GM10248 (cell line): Measurements from ENCODE around the gene SV2B.

ENCODE experiments used
- CTCF ChIA-PET: fragments of 300-600 bp; sonication (Branson Sonifier 250); formaldehyde crosslinking; extraction: SDS; loops from one replicate; lab custom pipeline; 2021; ENCODE audit warnings: antibody characterized with exemption; lab: Yijun Ruan, JAX
- POLR2A ChIA-PET: fragments of 350-650 bp; sonication (Branson Sonifier 250); formaldehyde crosslinking; extraction: SDS; loops from one replicate; lab custom pipeline; 2020; ENCODE audit warnings: antibody characterized with exemption; lab: Yijun Ruan, JAX
- DNase-seq: peaks from one replicate; pipeline ENCODE4 v3.0.0; 2012; ENCODE audit errors: extremely low spot score
- CTCF ChIP-seq: IDR thresholded peaks from 2 replicates; pipeline ENCODE4 v1.5.1; 2012; ENCODE audit warnings: mild to moderate bottlenecking, low read depth; ENCODE audit errors: extremely low read depth, missing control alignments, control extremely low read depth

The SV2B gene

GRCh38 chr15:91238644-91239425 is 138.8 kb downstream of the SV2B start:
- DNase-seq: no peak
- ChIA-PET POLR2A (no interaction called here), CTCF (interaction anchor here (0.7 to 4.9 kb wide), 4 partner anchors 8 to 63 kb away, joined by 3 to 22 read pairs (median 10); no protein-coding TSS in a partner anchor)
- no peak for TF ChIP-seq CTCF

GRCh38 chr15:91243826-91244225 is 143.8 kb downstream of the SV2B start:
- no peak for DNase-seq
- no peak for TF ChIP-seq CTCF
- POLR2A ChIA-PET: no interaction called here
- CTCF ChIA-PET: no interaction called here

- TF ChIP-seq CTCF: no peak
- CTCF ChIA-PET: interaction anchor here (0.7 to 4.8 kb wide), 6 partner anchors 14 to 310 kb away, joined by 3 to 30 read pairs (median 4); partner anchors contain the start of gene UNC45A
- DNase-seq: no peak
- POLR2A ChIA-PET: no interaction called here
These were observed 144.9 kb downstream of the SV2B start for GRCh38 chr15:91244919-91245318.

- TF ChIP-seq CTCF: no peak
- ChIA-PET CTCF (interaction anchor here (0.6 to 4.8 kb wide), 34 partner anchors 10 to 839 kb away, joined by 3 to 32 read pairs (median 4); partner anchors contain the start of genes SV2B, UNC45A and VPS33B), POLR2A (no interaction called here)
- DNase-seq: no peak
These were observed 146.9 kb downstream of the SV2B start for GRCh38 chr15:91246998-91247397.

- no peak for DNase-seq
- ChIA-PET CTCF (interaction anchor here (1.1 to 4.3 kb wide), 3 partner anchors 14 to 142 kb away, joined by 4 to 32 read pairs (median 4); no protein-coding TSS in a partner anchor), POLR2A (no interaction called here)
- no peak for TF ChIP-seq CTCF
These were observed 149.5 kb downstream of the SV2B start for GRCh38 chr15:91249591-91249990.

- no peak for TF ChIP-seq CTCF
- CTCF ChIA-PET: no interaction called here
- POLR2A ChIA-PET: no interaction called here
- DNase-seq: no peak
These were observed 152.3 kb downstream of the SV2B start for GRCh38 chr15:91252322-91252721.
